Right ventricle myocardium superior (tissue), 1 donor: Measurements from ENCODE around the gene PDE6B. TPM values are rescaled to one million over a fixed set of nuclear protein-coding genes. Genes with fewer than 3 reads are reported as not detected.
A peak's percentile ranks its signal among the peaks of the same experiment; 100 is the strongest.

ENCODE experiments used
- ATAC-seq: fragments of 200-7000 bp; cut with Tn5 transposase; one replicate; pipeline ENCODE4 v1.9.1; 2020; ENCODE audit warnings: mild to moderate bottlenecking; ENCODE audit not compliant: poor library complexity
- DNase-seq: peaks from one replicate; pipeline ENCODE4 v3.0.0-alpha.2; 2020
- intact Hi-C: fragments of 100-400 bp; cut with DNase I; formaldehyde crosslinking; loops from one replicate; pipeline ENCODE4 v1.11.2; 2022
- total RNA-seq: library from RNA; stranded (reverse); fragmentation: NEBNext Ultra II Directional; extraction: Animal tissue kit (Norgen Biotek cat#: 25700); gene quantifications from one replicate; pipeline ENCODE4 v1.2.1, GENCODE V29; 2021
- donor health status: DM: no; HTN: yes; CAD: no; lungs with severe emphysema.

The PDE6B gene
- total RNA-seq, 1 donor from 2014 or later: 1.1 TPM

- intact Hi-C loops: no loop called here
- ATAC-seq (no peak), DNase-seq (peak; percentile 6)
Observed at GRCh38 chr4:620201-620600, 5.2 kb upstream of the PDE6B start.

- peak; percentile 22 for DNase-seq
- ATAC-seq: no peak
- intact Hi-C loops: no loop called here
Observed at GRCh38 chr4:620851-621261, 4.5 kb upstream of the PDE6B start.

- intact Hi-C loops: no loop called here
- peak; percentile 25 for DNase-seq
- ATAC-seq: no peak
Observed at GRCh38 chr4:621296-622070, 3.9 kb upstream of the PDE6B start.

- ATAC-seq (no peak), DNase-seq (peak; percentile 13)
- intact Hi-C loops: no loop called here
Observed at GRCh38 chr4:622071-622995, 3.0 kb upstream of the PDE6B start.

DNA sequence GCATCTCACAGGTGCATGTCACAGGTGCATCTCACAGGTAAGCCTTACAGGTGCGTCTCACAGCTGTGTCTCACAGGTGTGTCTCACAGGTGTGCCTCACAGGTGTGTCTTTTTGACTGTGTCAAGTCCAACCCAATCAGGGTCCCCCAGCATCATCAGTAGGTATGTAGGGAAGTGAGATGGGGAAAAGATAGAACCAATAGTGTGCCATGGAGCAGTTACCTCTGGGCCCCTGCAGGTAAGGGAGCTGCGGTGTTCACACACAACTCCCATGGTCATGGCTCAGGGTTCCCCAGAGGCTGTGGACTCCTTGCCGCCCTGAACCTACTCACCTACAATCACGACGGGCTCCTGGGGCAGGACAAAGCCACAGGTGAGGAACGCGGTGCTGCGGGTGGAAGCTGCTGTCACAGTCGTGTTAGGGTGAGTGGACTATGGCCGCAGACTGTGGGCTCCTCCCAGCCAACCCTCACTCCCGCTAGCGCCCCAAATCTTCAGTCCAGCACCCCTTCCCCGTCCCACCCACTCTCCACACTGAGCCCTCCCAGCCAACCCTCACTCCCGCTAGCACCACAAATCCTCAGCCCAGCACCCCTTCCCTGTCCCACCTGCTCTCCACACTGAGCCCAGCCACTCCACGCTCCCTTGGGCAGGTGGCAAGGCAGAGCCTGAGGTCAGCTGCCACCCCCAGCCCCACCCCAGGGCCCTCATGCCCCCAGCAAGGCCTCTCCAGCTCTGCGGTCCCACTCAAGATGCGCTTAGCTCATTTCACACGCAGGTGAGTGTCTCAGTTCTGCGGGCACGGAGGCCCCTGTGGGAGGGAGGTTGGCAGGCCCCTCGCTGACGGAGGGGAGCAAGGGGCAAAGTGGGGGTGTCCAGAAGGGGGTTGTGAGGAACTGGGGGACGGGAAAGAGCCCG lies 2.1 kb upstream of the PDE6B start:
- ATAC-seq: no peak
- intact Hi-C loops: no loop called here
- DNase-seq: peak; percentile 20

GRCh38 chr4:623914-624566 lies 1.3 kb upstream of the PDE6B start:
- ATAC-seq: no peak
- intact Hi-C loops: no loop called here
- DNase-seq: peak; percentile 18

DNA sequence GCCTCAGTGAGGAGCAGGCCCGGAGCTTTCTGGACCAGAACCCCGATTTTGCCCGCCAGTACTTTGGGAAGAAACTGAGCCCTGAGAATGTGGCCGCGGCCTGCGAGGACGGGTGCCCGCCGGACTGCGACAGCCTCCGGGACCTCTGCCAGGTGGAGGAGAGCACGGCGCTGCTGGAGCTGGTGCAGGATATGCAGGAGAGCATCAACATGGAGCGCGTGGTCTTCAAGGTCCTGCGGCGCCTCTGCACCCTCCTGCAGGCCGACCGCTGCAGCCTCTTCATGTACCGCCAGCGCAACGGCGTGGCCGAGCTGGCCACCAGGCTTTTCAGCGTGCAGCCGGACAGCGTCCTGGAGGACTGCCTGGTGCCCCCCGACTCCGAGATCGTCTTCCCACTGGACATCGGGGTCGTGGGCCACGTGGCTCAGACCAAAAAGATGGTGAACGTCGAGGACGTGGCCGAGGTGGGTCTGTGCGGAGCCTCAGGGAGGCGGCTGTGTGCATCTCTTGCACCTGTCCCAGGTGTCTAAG lies 323 bp downstream of the PDE6B start:
- no peak for ATAC-seq
- peak; percentile 30 for DNase-seq
- intact Hi-C loops: no loop called here

DNA sequence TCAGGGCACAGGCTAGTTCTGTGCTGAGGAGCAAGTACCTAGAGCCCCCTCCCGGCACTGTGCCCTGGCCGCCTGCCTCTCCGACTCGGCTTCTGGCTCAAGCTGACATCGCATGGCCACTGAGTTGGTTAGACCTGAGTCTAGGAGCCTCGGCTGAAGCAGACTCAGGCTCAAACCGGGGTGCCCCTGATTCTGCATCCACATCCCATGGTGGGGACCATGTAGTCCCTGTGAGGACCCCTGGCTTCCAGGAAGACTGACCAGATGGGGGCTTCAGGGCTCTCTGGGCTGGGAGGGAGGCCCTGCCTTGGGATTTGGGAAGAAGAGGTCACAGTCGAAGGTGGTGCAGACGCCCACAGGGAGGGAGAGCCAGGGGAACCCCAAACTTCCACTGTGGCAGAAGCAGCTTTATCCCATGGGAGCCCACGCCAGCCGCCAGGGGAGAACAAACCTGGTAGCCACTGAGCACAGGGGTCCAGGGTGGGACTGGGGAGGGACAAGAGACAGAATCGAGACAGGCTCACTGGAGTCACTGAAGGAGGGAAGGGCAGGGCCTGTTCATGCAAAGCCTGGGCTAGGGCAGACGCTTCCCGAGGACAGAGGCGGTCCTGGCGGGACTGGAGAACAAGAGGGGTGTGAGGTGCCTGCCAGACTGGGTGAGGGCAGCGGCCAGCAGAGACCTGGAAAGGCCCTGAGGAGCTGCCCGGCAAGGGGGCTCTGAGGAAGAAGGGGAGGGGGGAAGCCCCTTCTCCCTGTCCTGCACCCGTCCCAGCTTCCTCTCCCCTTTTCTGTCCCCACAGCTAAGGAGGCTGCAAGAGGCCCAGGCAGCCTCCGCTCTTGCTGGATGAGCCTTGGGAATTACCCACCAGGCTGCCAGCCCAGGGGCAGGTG lies 1.1 kb downstream of the PDE6B start:
- DNase-seq: peak; percentile 28
- ATAC-seq: no peak
- intact Hi-C loops: no loop called here

GRCh38 chr4:627347-628125 lies 2.2 kb downstream of the PDE6B start:
- ATAC-seq (no peak), DNase-seq (peak; percentile 28)
- intact Hi-C loops: no loop called here

GRCh38 chr4:628311-628741 lies 3.0 kb downstream of the PDE6B start:
- intact Hi-C loops: no loop called here
- DNase-seq: peak; percentile 13
- no peak for ATAC-seq

GRCh38 chr4:628821-629635 lies 3.7 kb downstream of the PDE6B start:
- intact Hi-C loops: no loop called here
- DNase-seq (peak; percentile 29), ATAC-seq (no peak)

DNA sequence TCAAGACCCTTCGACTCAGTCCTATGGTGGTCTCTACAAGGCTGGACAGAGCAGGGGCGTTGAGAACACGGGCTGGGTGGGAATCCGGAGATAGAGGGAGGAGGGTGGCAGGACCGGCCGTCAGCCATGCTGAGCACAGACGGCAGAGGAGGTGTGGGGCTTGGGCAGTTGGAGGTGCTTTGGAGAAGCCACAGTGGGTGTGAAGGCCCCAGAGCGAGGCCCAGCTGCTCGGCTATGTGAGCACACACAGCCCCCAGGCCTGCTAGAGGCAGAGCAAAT lies 4.2 kb downstream of the PDE6B start:
- DNase-seq (no peak), ATAC-seq (no peak)
- intact Hi-C loops: no loop called here

DNA sequence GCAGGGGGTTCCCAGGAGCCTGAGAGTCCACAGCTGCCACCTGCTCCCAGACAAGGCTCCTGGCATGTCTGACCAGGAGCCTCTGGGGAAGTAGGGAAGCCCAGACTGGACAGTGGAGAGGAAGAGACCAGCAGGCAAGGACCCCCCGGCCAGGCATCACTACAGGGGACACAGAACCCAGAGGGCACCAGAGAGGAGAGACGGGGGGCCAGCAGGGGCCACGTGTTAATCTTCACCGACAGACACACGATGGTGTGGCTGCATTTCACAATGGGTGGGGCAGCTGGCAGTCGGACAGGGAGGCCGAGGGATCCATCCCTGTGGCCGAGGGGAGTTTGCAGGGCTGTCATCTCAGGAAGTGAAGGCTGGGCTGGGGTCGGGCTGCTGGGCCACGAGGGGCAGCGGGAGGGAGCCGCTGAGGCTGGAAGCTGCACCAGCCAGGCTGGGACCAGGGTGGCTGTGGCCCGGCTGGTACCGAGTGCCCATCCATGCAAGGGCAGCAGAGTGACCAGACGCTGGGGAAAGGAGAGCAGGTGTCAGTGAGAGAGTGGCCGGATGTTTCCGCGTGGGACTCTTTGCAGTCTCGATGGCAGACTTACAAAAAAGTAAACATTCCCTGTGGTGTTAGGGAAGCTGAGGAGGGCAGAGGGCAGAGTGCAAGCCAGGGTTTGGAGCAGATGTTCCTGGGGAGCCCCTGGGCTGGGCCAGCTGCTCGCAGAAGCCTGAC lies 4.7 kb downstream of the PDE6B start:
- DNase-seq (peak; percentile 22), ATAC-seq (no peak)
- intact Hi-C loops: no loop called here

- DNase-seq: peak; percentile 22
- no peak for ATAC-seq
- intact Hi-C loops: no loop called here
Observed at GRCh38 chr4:630656-631055, 5.3 kb downstream of the PDE6B start.

- intact Hi-C loops: no loop called here
- DNase-seq: peak; percentile 13
- no peak for ATAC-seq
Observed at GRCh38 chr4:632196-632790, 6.9 kb downstream of the PDE6B start.
